Naive thymus-derived CD4-positive, alpha-beta T cell (primary cell): ENCODE data around the gene FCRL3. TPM values are rescaled to one million over a fixed set of nuclear protein-coding genes. Genes with fewer than 3 reads are reported as not detected.

ENCODE experiments used
- ATAC-seq: fragments of 150-1000 bp; cut with Tn5 transposase; 2 replicates; pipeline ENCODE4 v1.10.0; 2021; ENCODE audit warnings: mild to moderate bottlenecking, moderate library complexity
- CTCF ChIA-PET: fragments of 350-600 bp; sonication (Branson Sonifier 250); formaldehyde crosslinking; loops from one replicate; lab custom pipeline; 2021; ENCODE audit warnings: antibody characterized with exemption; lab: Charles Lee
- POLR2A ChIA-PET: fragments of 350-600 bp; sonication (Branson Sonifier 250); formaldehyde crosslinking; loops from one replicate; lab custom pipeline; 2021; ENCODE audit warnings: antibody characterized with exemption, inconsistent platforms; lab: Charles Lee
- DNase-seq, 9 donors: peaks; one replicate each; pipeline versions ENCODE4 v3.0.0 to v3.0.0-alpha.2; 2020 to 2022; ENCODE audit warnings: mixed read lengths in 1 of 9
- H3K27ac ChIP-seq: one replicate; pipeline ENCODE4 v1.7.0; 2013; ENCODE audit warnings: mild to moderate bottlenecking, low read depth, low read length, moderate library complexity
- H3K27me3 ChIP-seq, 2 donors: one replicate each; pipeline ENCODE4 v1.7.0; 2013; ENCODE audit warnings: low read length in 2 of 2, mild to moderate bottlenecking in 2 of 2, moderate library complexity in 2 of 2; ENCODE audit not compliant: control insufficient read depth in 2 of 2, insufficient read depth in 2 of 2
- H3K36me3 ChIP-seq, 3 experiments: 1 replicate in 2 of 3; 2 replicates in 1 of 3; pipeline ENCODE4 v1.7.0; 2013; ENCODE audit warnings: low read length in 3 of 3, mild to moderate bottlenecking in 3 of 3, moderate library complexity in 1 of 3; ENCODE audit not compliant: insufficient read depth in 3 of 3, control insufficient read depth in 2 of 3
- H3K4me1 ChIP-seq, 2 donors: one replicate each; pipeline ENCODE4 v1.7.0; 2013; ENCODE audit warnings: low read length in 2 of 2, mild to moderate bottlenecking in 2 of 2, moderate library complexity in 1 of 2; ENCODE audit not compliant: control insufficient read depth in 2 of 2, insufficient read depth in 2 of 2
- H3K4me3 ChIP-seq: 2 replicates; pipeline ENCODE4 v1.7.0; 2013; ENCODE audit warnings: mild to moderate bottlenecking, low read length
- H3K9me3 ChIP-seq, 3 experiments: 1 replicate in 2 of 3; 2 replicates in 1 of 3; pipeline ENCODE4 v1.7.0; 2013; ENCODE audit warnings: low read length in 3 of 3; ENCODE audit not compliant: control insufficient read depth in 2 of 3
- H3K27ac Mint-ChIP-seq, 9 donors: one replicate each; pipeline ENCODE4 v1.8.0; 2020 to 2022; ENCODE audit warnings: mixed read lengths in 9 of 9, mild to moderate bottlenecking in 8 of 9, moderate library complexity in 5 of 9, inconsistent platforms in 2 of 9
- H3K27me3 Mint-ChIP-seq, 5 donors: one replicate each; pipeline ENCODE4 v1.8.0; 2021 to 2022; ENCODE audit warnings: mixed read lengths in 5 of 5, mild to moderate bottlenecking in 1 of 5
- H3K36me3 Mint-ChIP-seq, 5 donors: one replicate each; pipeline ENCODE4 v1.8.0; 2020 to 2022; ENCODE audit warnings: mixed read lengths in 5 of 5, mild to moderate bottlenecking in 3 of 5, inconsistent platforms in 1 of 5
- H3K4me1 Mint-ChIP-seq, 7 donors: one replicate each; pipeline ENCODE4 v1.8.0; 2020 to 2022; ENCODE audit warnings: mixed read lengths in 7 of 7, mild to moderate bottlenecking in 3 of 7, inconsistent platforms in 1 of 7
- H3K4me3 Mint-ChIP-seq, 10 donors: one replicate each; pipeline ENCODE4 v1.8.0; 2020 to 2022; ENCODE audit warnings: mild to moderate bottlenecking in 10 of 10, mixed read lengths in 10 of 10, moderate library complexity in 6 of 10, inconsistent platforms in 2 of 10
- H3K9me3 Mint-ChIP-seq, 11 donors: one replicate each; pipeline ENCODE4 v1.8.0; 2020 to 2022; ENCODE audit warnings: mixed read lengths in 11 of 11, mild to moderate bottlenecking in 4 of 11, inconsistent platforms in 1 of 11, moderate library complexity in 1 of 11
- intact Hi-C, 2 donors: fragments of 100-400 bp; cut with micrococcal nuclease; formaldehyde crosslinking; loops; one replicate each; pipeline ENCODE4 v1.15.1; 2023
- polyA plus RNA-seq, 2 donors: library from polyadenylated mRNA; unstranded; fragments of 300-500 nt; fragmentation: Illumina TruSeq; gene quantifications; one replicate each; pipeline ENCODE4 v1.2.3, GENCODE V29; 2021
- total RNA-seq, 6 experiments: library from RNA in 5 of 6; stranded (reverse) in 5 of 6; gene quantifications; 1 replicate in 5 of 6; 2 replicates in 1 of 6; pipeline ENCODE4 v1.2.3 and lab custom pipeline; 2021 to 2026

The FCRL3 gene
- total and polyA plus RNA-seq, 7 experiments from 2014 or later: 0.44 to 20.3 (median 1.5) TPM; not detected in 1

DNA sequence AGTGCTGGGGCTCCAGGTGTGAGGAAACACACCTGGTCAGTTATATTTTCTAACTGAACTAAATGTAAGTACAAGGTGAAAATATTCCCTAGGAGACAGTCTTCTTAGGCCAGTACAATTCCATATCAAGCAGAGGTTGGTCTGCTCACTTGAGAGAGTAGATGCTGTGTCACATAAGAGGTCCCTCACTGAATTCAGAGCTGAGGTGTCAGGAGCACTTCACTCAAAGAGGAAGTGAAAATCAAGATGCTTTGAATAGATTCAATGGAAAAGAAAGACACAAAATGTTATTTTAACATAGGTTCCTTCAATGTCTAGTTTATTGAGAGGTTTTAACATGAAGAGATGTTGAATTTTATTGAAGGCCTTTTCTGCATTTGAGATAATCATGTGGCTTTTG, 4.3 kb upstream of the FCRL3 start:
- POLR2A ChIA-PET: no interaction called here
- Mint-ChIP-seq H3K4me1 (peaks cover 0 to 2% (median 0%) of the 10 kb centered on the region in 7 donors), H3K27me3 (peaks cover 0 to 7% (median 5%) of the 10 kb centered on the region in 5 donors), H3K4me3 (no peak overlapping the region), H3K27ac (no peak overlapping the region), H3K36me3 (no peaks in the 10 kb centered on the region), H3K9me3 (peaks cover 0 to 8% (median 0%) of the 10 kb centered on the region in 11 donors)
- no peak overlapping the region for H3K4me3 ChIP-seq
- CTCF ChIA-PET: no interaction called here
- H3K27ac ChIP-seq: no peak overlapping the region
- ATAC-seq (no peak), DNase-seq (no peak)
- peaks cover 0 to 12% of the 10 kb centered on the region in 2 donors for H3K4me1 ChIP-seq
- H3K36me3 ChIP-seq: no peaks in the 10 kb centered on the region
- H3K27me3 ChIP-seq: no peaks in the 10 kb centered on the region
- no peaks in the 10 kb centered on the region for H3K9me3 ChIP-seq
- intact Hi-C loops: no loop called here

DNA sequence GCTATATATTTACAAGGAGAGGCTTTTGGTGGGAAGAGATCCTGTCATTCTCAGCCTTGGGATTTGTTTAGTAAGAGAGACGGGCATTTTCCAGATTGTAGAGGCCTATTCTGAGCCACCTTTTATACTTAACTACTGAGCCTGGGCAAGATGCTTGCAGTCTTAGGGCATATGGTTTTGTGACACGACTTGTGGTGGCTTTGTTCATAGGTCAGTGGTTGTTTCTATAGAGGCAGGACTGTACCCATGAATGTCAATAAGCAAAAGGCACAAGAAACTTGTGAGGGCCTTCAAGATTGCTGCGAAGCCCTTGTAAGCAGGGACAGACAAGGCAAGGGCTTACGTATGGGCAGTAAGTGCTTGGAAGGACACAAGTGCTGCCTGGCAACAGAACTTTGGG, 3.4 kb upstream of the FCRL3 start:
- ChIA-PET POLR2A (no interaction called here), CTCF (no interaction called here)
- Histone ChIP-seq H3K4me3 (no peak overlapping the region), H3K4me1 (peaks cover 0 to 12% of the 10 kb centered on the region in 2 donors), H3K9me3 (no peaks in the 10 kb centered on the region), H3K27me3 (no peaks in the 10 kb centered on the region), H3K36me3 (no peaks in the 10 kb centered on the region), H3K27ac (no peak overlapping the region)
- Mint-ChIP-seq H3K9me3 (peaks cover 0 to 8% (median 0%) of the 10 kb centered on the region in 11 donors), H3K27ac (no peak overlapping the region), H3K36me3 (no peaks in the 10 kb centered on the region), H3K27me3 (peaks cover 0 to 14% (median 5%) of the 10 kb centered on the region in 5 donors), H3K4me3 (no peak overlapping the region), H3K4me1 (peaks cover 0 to 7% (median 0%) of the 10 kb centered on the region in 7 donors)
- DNase-seq (no peak), ATAC-seq (no peak)
- intact Hi-C loops: no loop called here

DNA sequence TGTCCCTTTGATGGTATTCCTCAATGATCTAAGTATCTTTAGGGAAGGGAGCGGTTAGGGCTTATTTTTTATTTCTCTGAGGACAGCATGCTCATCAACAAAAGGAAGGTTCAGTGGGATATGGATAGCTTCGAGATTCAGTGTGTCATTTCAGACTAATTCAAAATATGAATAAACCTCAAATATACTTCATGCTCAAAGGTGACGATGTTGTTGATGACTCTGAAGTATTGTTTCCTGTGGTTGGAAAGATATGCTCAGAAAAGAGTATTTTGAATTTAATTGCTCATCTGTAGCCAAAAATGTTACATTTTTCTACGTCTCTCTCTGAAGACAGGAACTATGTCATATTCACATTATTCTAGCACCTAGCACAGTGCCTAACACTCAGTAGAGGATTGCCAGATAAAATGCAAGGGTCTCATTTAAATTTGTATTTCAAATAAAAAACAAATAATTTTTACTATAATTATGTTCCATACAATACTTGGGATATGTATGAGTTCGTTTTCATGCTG, 1.8 kb upstream of the FCRL3 start:
- Mint-ChIP-seq H3K36me3 (no peaks in the 10 kb centered on the region), H3K4me3 (no peak overlapping the region), H3K27me3 (peaks cover 0 to 17% (median 9%) of the 10 kb centered on the region in 5 donors), H3K27ac (no peak overlapping the region), H3K9me3 (peaks cover 0 to 8% (median 0%) of the 10 kb centered on the region in 11 donors), H3K4me1 (peaks cover 0 to 12% (median 0%) of the 10 kb centered on the region in 7 donors)
- Histone ChIP-seq H3K27me3 (no peaks in the 10 kb centered on the region), H3K27ac (no peak overlapping the region), H3K9me3 (no peaks in the 10 kb centered on the region), H3K36me3 (no peaks in the 10 kb centered on the region), H3K4me3 (no peak overlapping the region), H3K4me1 (peaks cover 0 to 28% of the 10 kb centered on the region in 2 donors)
- ChIA-PET POLR2A (no interaction called here), CTCF (no interaction called here)
- intact Hi-C loops: no loop called here
- ATAC-seq: no peak
- DNase-seq: no peak

DNA sequence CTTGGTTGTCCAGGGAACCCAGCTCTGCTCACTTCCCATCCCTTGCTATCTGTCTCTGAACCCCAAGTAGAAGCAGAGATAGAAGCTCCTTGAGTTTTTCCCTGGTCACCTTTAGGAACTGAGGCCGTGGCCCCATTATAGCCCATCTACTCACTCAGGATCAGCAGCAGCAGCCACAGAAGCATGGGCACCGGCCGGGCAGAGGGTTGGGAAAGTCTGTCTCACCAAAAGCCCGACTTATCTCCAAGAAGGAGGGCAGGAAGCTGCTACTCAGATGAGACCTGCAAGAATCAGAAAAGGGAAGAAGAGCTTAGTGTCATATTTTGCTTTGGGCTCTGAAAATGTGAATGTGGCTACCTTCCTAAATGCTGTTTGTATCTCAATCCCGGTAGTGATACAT, 264 bp downstream of the FCRL3 start:
- Histone ChIP-seq H3K4me1 (peaks cover 0 to 34% of the 10 kb centered on the region in 2 donors), H3K27ac (no peak overlapping the region), H3K4me3 (peak overlapping the region; percentile 27), H3K27me3 (no peaks in the 10 kb centered on the region), H3K9me3 (no peaks in the 10 kb centered on the region), H3K36me3 (no peaks in the 10 kb centered on the region)
- intact Hi-C loops: no loop called here
- ChIA-PET CTCF (no interaction called here), POLR2A (no interaction called here)
- H3K9me3 Mint-ChIP-seq: peaks cover 0 to 2% (median 0%) of the 10 kb centered on the region in 11 donors
- peaks cover 0 to 20% (median 10%) of the 10 kb centered on the region in 5 donors for H3K27me3 Mint-ChIP-seq
- no peak for DNase-seq
- no peak overlapping the region for H3K27ac Mint-ChIP-seq
- H3K36me3 Mint-ChIP-seq: no peaks in the 10 kb centered on the region
- peak overlapping the region in 1 of 10 donors; percentile 50 for H3K4me3 Mint-ChIP-seq
- peaks cover 0 to 12% (median 0%) of the 10 kb centered on the region in 7 donors for H3K4me1 Mint-ChIP-seq
- ATAC-seq: peak; percentile 28

DNA sequence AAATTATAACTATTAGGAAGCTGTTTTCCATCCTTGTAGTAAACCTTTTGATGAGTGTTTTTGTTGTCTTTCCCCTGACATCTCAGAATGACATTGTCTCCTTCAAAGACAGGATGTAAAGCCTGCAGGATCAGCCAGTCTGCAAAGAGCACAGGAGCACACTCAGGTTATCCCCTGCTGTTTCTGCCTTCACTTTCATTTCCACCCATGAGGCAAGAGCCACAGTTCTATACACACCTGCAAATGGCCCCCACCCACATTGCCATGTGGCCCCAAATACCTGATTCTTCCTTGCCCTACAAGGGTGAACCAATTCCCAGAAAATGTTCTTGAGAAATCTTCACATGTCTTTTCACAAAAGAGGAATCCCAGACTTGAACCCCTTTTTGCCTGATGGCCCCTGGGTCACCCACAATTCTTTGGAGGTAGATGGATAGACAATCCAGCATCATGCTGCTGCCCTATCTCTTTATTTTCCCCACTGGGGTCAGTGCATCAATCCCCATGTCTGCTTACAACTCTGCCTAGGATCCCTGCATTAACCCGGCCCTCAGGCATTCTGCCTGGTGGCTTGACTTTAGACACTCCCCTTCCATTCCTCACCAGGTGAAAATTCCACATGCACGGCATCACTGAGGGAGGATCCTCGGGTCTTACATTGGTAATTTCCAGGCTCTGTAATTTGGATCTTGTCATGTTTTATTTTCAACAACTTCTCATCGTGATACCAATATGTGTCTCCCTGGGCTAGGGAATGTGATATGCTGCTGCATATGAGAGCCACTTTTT, 2.6 kb downstream of the FCRL3 start:
- Mint-ChIP-seq H3K9me3 (peaks cover 0 to 2% (median 0%) of the 10 kb centered on the region in 11 donors), H3K27ac (no peak overlapping the region), H3K4me1 (peaks cover 0 to 12% (median 0%) of the 10 kb centered on the region in 7 donors), H3K27me3 (peaks cover 0 to 26% (median 10%) of the 10 kb centered on the region in 5 donors), H3K36me3 (no peaks in the 10 kb centered on the region), H3K4me3 (no peak overlapping the region)
- intact Hi-C loops: no loop called here
- ATAC-seq (no peak), DNase-seq (no peak)
- ChIA-PET CTCF (no interaction called here), POLR2A (no interaction called here)
- no peak overlapping the region for H3K4me3 ChIP-seq
- H3K4me1 ChIP-seq: peaks cover 0 to 43% of the 10 kb centered on the region in 2 donors
- H3K27me3 ChIP-seq: no peaks in the 10 kb centered on the region
- H3K36me3 ChIP-seq: no peaks in the 10 kb centered on the region
- H3K9me3 ChIP-seq: no peaks in the 10 kb centered on the region
- no peak overlapping the region for H3K27ac ChIP-seq

DNA sequence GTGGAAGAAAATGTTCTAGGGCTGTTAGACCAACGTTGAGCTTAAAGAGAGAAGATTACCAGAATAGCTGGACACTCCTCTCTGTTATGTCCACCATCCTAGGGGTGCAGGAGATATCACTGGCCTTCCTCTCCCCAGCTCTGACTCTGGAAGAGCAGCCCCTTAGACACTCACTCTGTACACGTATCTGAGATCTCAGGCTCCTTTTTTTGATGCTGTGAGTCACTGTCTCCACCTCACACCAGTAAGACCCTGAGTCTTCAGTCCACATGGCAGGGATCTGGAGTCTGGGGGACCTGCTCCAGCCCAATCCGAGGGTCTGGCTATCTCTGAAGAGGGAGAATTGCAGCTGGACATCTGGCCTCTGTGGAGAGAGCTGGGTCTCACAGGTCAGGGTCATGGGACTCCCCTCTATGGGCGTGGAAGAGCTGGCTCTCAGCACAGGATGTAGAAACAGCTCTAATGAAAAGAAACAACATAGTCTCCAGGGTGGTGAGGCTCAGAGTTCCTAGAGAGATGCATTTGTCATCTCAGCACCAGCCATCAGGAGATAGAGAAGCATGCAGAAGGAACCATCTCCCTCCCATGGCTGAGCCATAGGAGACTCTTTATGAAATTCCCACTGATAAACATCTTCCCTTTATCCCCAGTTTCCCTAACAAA, 3.5 kb downstream of the FCRL3 start:
- Mint-ChIP-seq H3K27ac (no peak overlapping the region), H3K4me3 (no peak overlapping the region)
- POLR2A ChIA-PET: no interaction called here

More for the DNA sequence above, 3.5 kb downstream of the FCRL3 start:
- no peaks in the 10 kb centered on the region for H3K36me3 ChIP-seq
- Mint-ChIP-seq H3K4me1 (peaks cover 0 to 12% (median 0%) of the 10 kb centered on the region in 7 donors), H3K36me3 (no peaks in the 10 kb centered on the region), H3K27me3 (peaks cover 0 to 26% (median 10%) of the 10 kb centered on the region in 5 donors), H3K9me3 (no peaks in the 10 kb centered on the region)
- CTCF ChIA-PET: no interaction called here
- H3K4me1 ChIP-seq: peaks cover 0 to 39% of the 10 kb centered on the region in 2 donors
- intact Hi-C loops: no loop called here
- H3K9me3 ChIP-seq: no peaks in the 10 kb centered on the region
- ATAC-seq (peak; percentile 40), DNase-seq (no peak)
- H3K4me3 ChIP-seq: no peak overlapping the region
- no peak overlapping the region for H3K27ac ChIP-seq
- H3K27me3 ChIP-seq: no peaks in the 10 kb centered on the region
